GM23248 (cell line): ENCODE results near the gene MAP2K1. TPM values are rescaled to one million over a fixed set of nuclear protein-coding genes. Genes with fewer than 3 reads are reported as not detected.

Experiments used
- DNase-seq: peaks from one replicate; pipeline ENCODE4 v3.0.0-alpha.2; 2015
- H2AFZ ChIP-seq: fragments of 200-600 bp; sonication (generic); 2 replicates; pipeline ENCODE4 v1.6.1; 2016; ENCODE audit warnings: antibody characterized with exemption
- H3F3A ChIP-seq: fragments of 200-600 bp; sonication (generic); 2 replicates; pipeline ENCODE4 v1.6.1; 2016; ENCODE audit warnings: mild to moderate bottlenecking, antibody characterized with exemption, mixed run types; ENCODE audit not compliant: insufficient read depth
- H3K27ac ChIP-seq: fragments of 200-600 bp; sonication (generic); 2 replicates; pipeline ENCODE4 v1.5.1; 2016; ENCODE audit warnings: mild to moderate bottlenecking
- H3K27me3 ChIP-seq: fragments of 200-600 bp; sonication (generic); replicated peaks from 2 replicates; pipeline ENCODE4 v1.6.1; 2016; ENCODE audit warnings: mild to moderate bottlenecking; ENCODE audit not compliant: insufficient read depth
- H3K36me3 ChIP-seq: fragments of 200-600 bp; sonication (generic); 2 replicates; pipeline ENCODE4 v1.6.1; 2016; ENCODE audit warnings: low read depth, mild to moderate bottlenecking
- H3K4me1 ChIP-seq: fragments of 200-600 bp; sonication (generic); 2 replicates; pipeline ENCODE4 v1.6.1; 2016; ENCODE audit warnings: mild to moderate bottlenecking; ENCODE audit not compliant: insufficient read depth
- H3K4me2 ChIP-seq: fragments of 200-600 bp; sonication (generic); one replicate; pipeline ENCODE4 v1.6.1; 2016; ENCODE audit warnings: mild to moderate bottlenecking; ENCODE audit not compliant: unreplicated experiment
- H3K4me3 ChIP-seq: fragments of 200-600 bp; sonication (generic); 2 replicates; pipeline ENCODE4 v1.5.1; 2016; ENCODE audit warnings: mild to moderate bottlenecking
- H3K79me2 ChIP-seq: fragments of 200-600 bp; sonication (generic); 2 replicates; pipeline ENCODE4 v1.6.1; 2016; ENCODE audit warnings: mild to moderate bottlenecking; ENCODE audit not compliant: insufficient read depth
- H3K9ac ChIP-seq: fragments of 200-600 bp; sonication (generic); 2 replicates; pipeline ENCODE4 v1.6.1; 2016; ENCODE audit warnings: mild to moderate bottlenecking
- H3K9me2 ChIP-seq: fragments of 200-600 bp; sonication (generic); 2 replicates; pipeline ENCODE4 v1.6.1; 2016; ENCODE audit warnings: mixed run types, mild to moderate bottlenecking, moderate library complexity; ENCODE audit not compliant: insufficient read depth
- H3K9me3 ChIP-seq: fragments of 200-600 bp; sonication (generic); one replicate; pipeline ENCODE4 v1.6.1; 2017; ENCODE audit warnings: low read depth
- H4K20me1 ChIP-seq: fragments of 200-600 bp; sonication (generic); 2 replicates; pipeline ENCODE4 v1.6.0; 2016; ENCODE audit not compliant: insufficient read depth
- EZH2 ChIP-seq: fragments of 200-600 bp; sonication (generic); IDR thresholded peaks from 2 replicates; pipeline ENCODE4 v1.6.1; 2018; ENCODE audit warnings: antibody characterized with exemption, mild to moderate bottlenecking; ENCODE audit not compliant: insufficient read depth, poor library complexity, severe bottlenecking
- EZH2phosphoT487 ChIP-seq: fragments of 200-600 bp; sonication (generic); IDR thresholded peaks from 2 replicates; pipeline ENCODE4 v1.6.1; 2018; ENCODE audit warnings: antibody characterized with exemption, moderate library complexity, mild to moderate bottlenecking, low read depth; ENCODE audit not compliant: insufficient read depth
- WGBS, 2 experiments: methylation state at CpG; one replicate each; pipeline ENCODE4 v1.1.6; 2015 to 2017; ENCODE audit warnings: low lambda C conversion rate in 2 of 2, low coverage in 1 of 2; ENCODE audit errors: missing lambda C conversion rate in 2 of 2; 5-methylcytosine and 5-hydroxymethylcytosine counted together
- in situ Hi-C: fragments of 300-500 bp; cut with MboI; formaldehyde crosslinking; loops from 2 replicates; pipeline ENCODE4 v1.15.0; 2020
- polyA plus RNA-seq: library from polyadenylated mRNA; unstranded; fragments of >200 nt; fragmentation: Nextera tagmentation; extraction: Ambion mirVana; gene quantifications from 2 replicates; pipeline ENCODE4 v1.2.1, GENCODE V29; 2016
- total RNA-seq: library from RNA; depleted of rRNA; stranded (reverse); fragments of >200 nt; shearing (Covaris generic); gene quantifications from 2 replicates; pipeline ENCODE4 v1.2.3, GENCODE V29; 2014

MAP2K1 gene
- total and polyA plus RNA-seq, 2 experiments from 2014 or later, result 55.7 to 56.2 TPM

- in situ Hi-C loops, result no loop called here
- Histone ChIP-seq H3K9ac (no peak overlapping the region), H3K4me1 (peaks cover 32% of the 10 kb centered on the region), H3K27me3 (no peaks in the 10 kb centered on the region), H3K4me2 (no peak overlapping the region), H3K4me3 (no peak overlapping the region), H3K27ac (no peak overlapping the region), H2AFZ (no peak overlapping the region), H3K9me3 (no peaks in the 10 kb centered on the region), H3K9me2 (no peaks in the 10 kb centered on the region), H3K36me3 (no peaks in the 10 kb centered on the region), H3F3A (peaks cover 32% of the 10 kb centered on the region), H3K79me2 (peaks cover 99% of the 10 kb centered on the region), H4K20me1 (peaks cover 32% of the 10 kb centered on the region)
- no peak for DNase-seq
- 85 to 93% methylated on average over 5 of the region's 5 CpGs for WGBS, 2 experiments
- TF ChIP-seq EZH2, result no peak
- no peak for TF ChIP-seq EZH2phosphoT487
Observed at GRCh38 chr15:66403323-66403722, 16.6 kb downstream of the MAP2K1 start.

- WGBS, 2 experiments, result 89 to 90% methylated on average over 8 of the region's 8 CpGs
- Histone ChIP-seq H3K9ac (no peak overlapping the region), H3F3A (peaks cover 32% of the 10 kb centered on the region), H4K20me1 (peaks cover 32% of the 10 kb centered on the region), H3K4me2 (no peak overlapping the region), H3K36me3 (no peaks in the 10 kb centered on the region), H3K27me3 (no peaks in the 10 kb centered on the region), H3K9me3 (no peaks in the 10 kb centered on the region), H3K27ac (no peak overlapping the region), H3K4me1 (peaks cover 32% of the 10 kb centered on the region), H3K79me2 (peaks cover 99% of the 10 kb centered on the region), H3K9me2 (no peaks in the 10 kb centered on the region), H3K4me3 (no peak overlapping the region), H2AFZ (no peak overlapping the region)
- in situ Hi-C loops, result no loop called here
- no peak for DNase-seq
- TF ChIP-seq EZH2phosphoT487 (no peak), EZH2 (no peak)
Observed at GRCh38 chr15:66404122-66404521, 17.4 kb downstream of the MAP2K1 start.

DNA sequence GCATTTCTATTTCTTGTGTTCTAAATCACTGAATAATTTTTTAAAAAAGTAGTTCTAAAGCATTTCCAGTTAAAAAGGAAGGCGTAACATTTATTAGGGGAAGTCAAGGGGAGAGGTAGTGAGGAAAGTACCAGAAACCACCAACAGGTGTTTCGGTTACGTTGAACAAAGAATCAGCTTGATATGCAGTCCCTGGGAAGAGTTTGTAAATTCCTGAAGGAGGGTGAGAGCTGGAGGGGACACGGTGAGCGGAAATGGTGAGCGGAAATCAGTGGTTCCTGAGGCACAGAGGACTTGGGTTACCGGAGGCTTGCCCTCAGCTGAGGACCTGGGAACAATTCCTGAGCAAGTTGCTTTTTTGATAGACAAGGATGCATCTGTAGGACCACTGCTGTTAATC, 17.8 kb downstream of the MAP2K1 start:
- in situ Hi-C loops, result no loop called here
- no peak overlapping the region for H3K4me2 ChIP-seq
- no peaks in the 10 kb centered on the region for H3K9me3 ChIP-seq
- H3K27ac ChIP-seq, result no peak overlapping the region
- no peaks in the 10 kb centered on the region for H3K27me3 ChIP-seq
- TF ChIP-seq EZH2 (no peak), EZH2phosphoT487 (no peak)
- H3K4me3 ChIP-seq, result no peak overlapping the region
- H3K9ac ChIP-seq, result no peak overlapping the region
- H3K9me2 ChIP-seq, result no peaks in the 10 kb centered on the region
- no peak overlapping the region for H2AFZ ChIP-seq
- peaks cover 35% of the 10 kb centered on the region for H4K20me1 ChIP-seq
- H3K36me3 ChIP-seq, result no peaks in the 10 kb centered on the region
- H3F3A ChIP-seq, result peaks cover 32% of the 10 kb centered on the region
- no peak for DNase-seq
- H3K79me2 ChIP-seq, result peaks cover 99% of the 10 kb centered on the region
- H3K4me1 ChIP-seq, result peaks cover 32% of the 10 kb centered on the region
- WGBS, 2 experiments, result 91 to 93% methylated on average over 7 of the region's 7 CpGs

GRCh38 chr15:66405007-66405406, 18.3 kb downstream of the MAP2K1 start:
- TF ChIP-seq EZH2phosphoT487 (no peak), EZH2 (no peak)
- H3K9ac ChIP-seq, result no peak overlapping the region
- H3K4me2 ChIP-seq, result no peak overlapping the region
- no peaks in the 10 kb centered on the region for H3K27me3 ChIP-seq
- peaks cover 100% of the 10 kb centered on the region for H3K79me2 ChIP-seq
- H2AFZ ChIP-seq, result no peak overlapping the region
- H4K20me1 ChIP-seq, result peaks cover 36% of the 10 kb centered on the region
- in situ Hi-C loops, result no loop called here
- peaks cover 31% of the 10 kb centered on the region for H3F3A ChIP-seq
- no peak overlapping the region for H3K27ac ChIP-seq
- peaks cover 31% of the 10 kb centered on the region for H3K4me1 ChIP-seq
- H3K9me2 ChIP-seq, result no peaks in the 10 kb centered on the region
- no peak for DNase-seq
- no peaks in the 10 kb centered on the region for H3K36me3 ChIP-seq
- no peak overlapping the region for H3K4me3 ChIP-seq
- 94 to 100% methylated on average over 2 of the region's 2 CpGs for WGBS, 2 experiments
- H3K9me3 ChIP-seq, result no peaks in the 10 kb centered on the region

GRCh38 chr15:66405615-66406014, 18.9 kb downstream of the MAP2K1 start:
- peaks cover 25% of the 10 kb centered on the region for H3K4me1 ChIP-seq
- H3K27ac ChIP-seq, result no peak overlapping the region
- in situ Hi-C loops, result no loop called here
- H3K4me3 ChIP-seq, result no peak overlapping the region
- 58 to 59% methylated on average over 3 of the region's 3 CpGs for WGBS, 2 experiments
- H2AFZ ChIP-seq, result no peak overlapping the region
- peaks cover 100% of the 10 kb centered on the region for H3K79me2 ChIP-seq
- no peak overlapping the region for H3K9ac ChIP-seq
- peaks cover 24% of the 10 kb centered on the region for H3F3A ChIP-seq
- no peaks in the 10 kb centered on the region for H3K36me3 ChIP-seq
- no peaks in the 10 kb centered on the region for H3K9me3 ChIP-seq
- DNase-seq, result no peak
- H3K27me3 ChIP-seq, result no peaks in the 10 kb centered on the region
- H4K20me1 ChIP-seq, result peaks cover 36% of the 10 kb centered on the region
- no peak overlapping the region for H3K4me2 ChIP-seq
- no peaks in the 10 kb centered on the region for H3K9me2 ChIP-seq
- no peak for TF ChIP-seq EZH2phosphoT487
- no peak for TF ChIP-seq EZH2
